Activated CD8-positive, alpha-beta memory T cell treated with anti-CD3 and anti-CD28 coated beads, Interleukin-2, amount 50 U/mL, for 48 hours (primary cell): Measurements from ENCODE around the gene ASB6.
A peak's percentile ranks its signal among the peaks of the same experiment; 100 is the strongest.
"Not testable (repeated sequence)": the region's sequence is repeated elsewhere in the genome, so short reads cannot be mapped to it uniquely, and the experiment has no call there.

Source experiments
- DNase-seq: peaks from one replicate; pipeline ENCODE4 v3.0.0-alpha.2; 2020

ASB6 gene

GRCh38 chr9:129640871-129641749 lies 841 bp downstream of the ASB6 start:
- no peak for DNase-seq

GRCh38 chr9:129640086-129640870 lies 1.7 kb downstream of the ASB6 start:
- DNase-seq, result no peak

- DNase-seq, result no peak
Measured at GRCh38 chr9:129639756-129640085, 2.2 kb downstream of the ASB6 start.

- DNase-seq, result no peak
Measured at GRCh38 chr9:129639034-129639630, 2.8 kb downstream of the ASB6 start.

- no peak for DNase-seq
Measured at GRCh38 chr9:129637673-129638439, 4.1 kb downstream of the ASB6 start.

GRCh38 chr9:129637102-129637501 lies 4.8 kb downstream of the ASB6 start:
- no peak for DNase-seq

- DNase-seq, result not testable (repeated sequence)
Measured at GRCh38 chr9:129636343-129636742, 5.6 kb downstream of the ASB6 start.

GRCh38 chr9:129635099-129636065 lies 6.6 kb downstream of the ASB6 start:
- DNase-seq, result no peak

GRCh38 chr9:129633848-129634247 lies 8.1 kb downstream of the ASB6 start:
- no peak for DNase-seq

GRCh38 chr9:129633207-129633606 lies 8.7 kb downstream of the ASB6 start:
- no peak for DNase-seq

- no peak for DNase-seq
Measured at GRCh38 chr9:129632460-129632859, 9.5 kb downstream of the ASB6 start.

GRCh38 chr9:129631674-129632129 lies 10.2 kb downstream of the ASB6 start:
- DNase-seq, result no peak

GRCh38 chr9:129630967-129631673 lies 10.8 kb downstream of the ASB6 start:
- DNase-seq, result no peak

- no peak for DNase-seq
Measured at GRCh38 chr9:129629251-129629820, 12.6 kb downstream of the ASB6 start.

- no peak for DNase-seq
Measured at GRCh38 chr9:129628709-129629108, 13.2 kb downstream of the ASB6 start.

GRCh38 chr9:129627556-129628440 lies 14.2 kb downstream of the ASB6 start:
- no peak for DNase-seq

- no peak for DNase-seq
Measured at GRCh38 chr9:129626625-129627284, 15.2 kb downstream of the ASB6 start.

- DNase-seq, result peak; percentile 99
Measured at GRCh38 chr9:129626079-129626624, 15.8 kb downstream of the ASB6 start, which contains the start of gene NTMT1. NTMT1 (plus strand) TSS chr9:129626163; CDS start chr9:129632704, 6,541 bp downstream.
